ENCODE measurements around the gene TMEM161A. TPM values are rescaled to one million over a fixed set of nuclear protein-coding genes. Genes with fewer than 3 reads are reported as not detected.

TMEM161A gene
- total and polyA plus RNA-seq, 2 of the 13 experiments (the other 11 are each of a cell fraction or from before 2014, with no cell fraction given) = 25.9 to 31.4 TPM

DNA sequence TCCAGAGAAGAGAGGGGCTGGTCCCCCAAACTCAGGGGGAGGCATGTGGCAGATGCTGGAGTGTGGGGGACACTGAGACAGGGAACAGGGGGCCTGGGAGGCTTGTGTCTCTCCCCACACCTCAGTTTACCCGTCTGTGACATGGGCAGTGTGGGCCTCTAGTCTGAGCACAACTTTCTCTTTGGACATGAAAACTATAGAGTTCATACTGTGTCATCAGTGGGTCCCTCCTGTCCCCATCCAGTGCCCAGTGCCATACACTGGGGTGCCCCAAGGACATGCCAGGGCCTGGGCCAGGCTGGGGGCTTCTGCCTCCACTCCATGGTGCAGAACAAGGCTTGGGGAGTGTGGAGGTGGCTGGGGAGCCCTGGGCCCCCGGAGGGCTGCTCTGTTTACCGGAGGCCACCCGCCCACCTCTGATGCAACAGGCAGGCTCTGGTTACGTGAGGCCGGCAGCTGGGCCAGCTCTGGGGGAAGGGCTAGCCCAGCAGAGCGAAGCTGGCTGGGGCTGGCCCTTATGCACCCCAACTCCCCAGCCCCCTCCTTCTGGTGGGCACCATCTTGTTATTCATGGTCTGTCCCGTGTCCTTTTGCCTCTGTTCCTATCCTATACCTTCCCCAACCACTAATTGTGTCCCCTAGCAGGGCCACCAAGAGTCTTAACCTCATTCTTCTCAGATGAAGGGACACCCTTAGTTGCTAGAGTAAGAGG lies 33.7 kb upstream of the TMEM161A start (continued):
- TF ChIP-seq, protein P1, sequence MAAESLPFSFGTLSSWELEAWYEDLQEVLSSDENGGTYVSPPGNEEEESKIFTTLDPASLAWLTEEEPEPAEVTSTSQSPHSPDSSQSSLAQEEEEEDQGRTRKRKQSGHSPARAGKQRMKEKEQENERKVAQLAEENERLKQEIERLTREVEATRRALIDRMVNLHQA (CRISPR knock-in tag; IDR thresholded peaks at IDR 0.05) = no peak
- TF ChIP-seq ZNF282 (IDR thresholded peaks at IDR 0.05; ENCODE audit: partially characterized antibody) (no peak), ZNF180 (CRISPR knock-in tag; IDR thresholded peaks at IDR 0.05; ENCODE audit: borderline replicate concordance, low read depth) (no peak), EP300 (IDR thresholded peaks at IDR 0.05; ENCODE audit: low read depth in 2 of 2, low read length in 2 of 2) (peak; percentile 28 to 80; a peak in 2 of 4 replicates), EP300 (CRISPR knock-in tag; IDR thresholded peaks at IDR 0.05; ENCODE audit: borderline replicate concordance) (peak; percentile 86), ZNF124 (CRISPR knock-in tag; IDR thresholded peaks at IDR 0.05) (no peak), ZFX (CRISPR knock-in tag; IDR thresholded peaks at IDR 0.05; ENCODE audit: low read depth) (peak; percentile 48; the same call in 1 of the 2 replicates), ZNF296 (CRISPR knock-in tag; conservative IDR thresholded peaks at IDR 0.05) (no peak)
- TF ChIP-seq, protein P2, sequence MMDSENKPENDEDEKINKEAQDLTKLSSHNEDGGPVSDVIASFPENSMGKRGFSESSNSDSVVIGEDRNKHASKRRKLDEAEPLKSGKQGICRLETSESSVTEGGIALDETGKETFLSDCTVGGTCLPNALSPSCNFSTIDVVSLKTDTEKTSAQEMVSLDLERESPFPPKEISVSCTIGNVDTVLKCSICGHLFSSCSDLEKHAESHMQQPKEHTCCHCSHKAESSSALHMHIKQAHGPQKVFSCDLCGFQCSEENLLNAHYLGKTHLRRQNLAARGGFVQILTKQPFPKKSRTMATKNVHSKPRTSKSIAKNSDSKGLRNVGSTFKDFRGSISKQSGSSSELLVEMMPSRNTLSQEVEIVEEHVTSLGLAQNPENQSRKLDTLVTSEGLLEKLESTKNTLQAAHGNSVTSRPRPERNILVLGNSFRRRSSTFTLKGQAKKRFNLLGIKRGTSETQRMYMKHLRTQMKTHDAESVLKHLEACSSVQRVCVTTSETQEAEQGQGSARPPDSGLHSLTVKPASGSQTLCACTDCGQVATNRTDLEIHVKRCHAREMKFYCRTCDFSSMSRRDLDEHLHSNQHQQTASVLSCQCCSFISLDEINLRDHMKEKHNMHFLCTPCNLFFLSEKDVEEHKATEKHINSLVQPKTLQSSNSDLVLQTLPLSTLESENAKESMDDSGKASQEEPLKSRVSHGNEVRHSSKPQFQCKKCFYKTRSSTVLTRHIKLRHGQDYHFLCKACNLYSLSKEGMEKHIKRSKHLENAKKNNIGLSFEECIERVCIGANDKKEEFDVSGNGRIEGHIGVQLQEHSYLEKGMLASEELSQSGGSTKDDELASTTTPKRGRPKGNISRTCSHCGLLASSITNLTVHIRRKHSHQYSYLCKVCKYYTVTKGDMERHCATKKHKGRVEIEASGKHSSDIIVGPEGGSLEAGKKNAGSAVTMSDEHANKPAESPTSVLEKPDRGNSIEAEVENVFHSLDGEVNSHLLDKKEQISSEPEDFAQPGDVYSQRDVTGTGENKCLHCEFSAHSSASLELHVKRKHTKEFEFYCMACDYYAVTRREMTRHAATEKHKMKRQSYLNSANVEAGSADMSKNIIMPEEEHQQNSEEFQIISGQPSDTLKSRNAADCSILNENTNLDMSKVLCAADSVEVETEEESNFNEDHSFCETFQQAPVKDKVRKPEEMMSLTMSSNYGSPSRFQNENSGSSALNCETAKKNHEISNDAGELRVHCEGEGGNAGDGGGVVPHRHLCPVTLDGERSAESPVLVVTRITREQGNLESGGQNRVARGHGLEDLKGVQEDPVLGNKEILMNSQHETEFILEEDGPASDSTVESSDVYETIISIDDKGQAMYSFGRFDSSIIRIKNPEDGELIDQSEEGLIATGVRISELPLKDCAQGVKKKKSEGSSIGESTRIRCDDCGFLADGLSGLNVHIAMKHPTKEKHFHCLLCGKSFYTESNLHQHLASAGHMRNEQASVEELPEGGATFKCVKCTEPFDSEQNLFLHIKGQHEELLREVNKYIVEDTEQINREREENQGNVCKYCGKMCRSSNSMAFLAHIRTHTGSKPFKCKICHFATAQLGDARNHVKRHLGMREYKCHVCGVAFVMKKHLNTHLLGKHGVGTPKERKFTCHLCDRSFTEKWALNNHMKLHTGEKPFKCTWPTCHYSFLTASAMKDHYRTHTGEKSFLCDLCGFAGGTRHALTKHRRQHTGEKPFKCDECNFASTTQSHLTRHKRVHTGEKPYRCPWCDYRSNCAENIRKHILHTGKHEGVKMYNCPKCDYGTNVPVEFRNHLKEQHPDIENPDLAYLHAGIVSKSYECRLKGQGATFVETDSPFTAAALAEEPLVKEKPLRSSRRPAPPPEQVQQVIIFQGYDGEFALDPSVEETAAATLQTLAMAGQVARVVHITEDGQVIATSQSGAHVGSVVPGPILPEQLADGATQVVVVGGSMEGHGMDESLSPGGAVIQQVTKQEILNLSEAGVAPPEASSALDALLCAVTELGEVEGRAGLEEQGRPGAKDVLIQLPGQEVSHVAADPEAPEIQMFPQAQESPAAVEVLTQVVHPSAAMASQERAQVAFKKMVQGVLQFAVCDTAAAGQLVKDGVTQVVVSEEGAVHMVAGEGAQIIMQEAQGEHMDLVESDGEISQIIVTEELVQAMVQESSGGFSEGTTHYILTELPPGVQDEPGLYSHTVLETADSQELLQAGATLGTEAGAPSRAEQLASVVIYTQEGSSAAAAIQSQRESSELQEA (CRISPR knock-in tag; IDR thresholded peaks at IDR 0.05; ENCODE audit: not compliant biosample characterization) = no peak
- TF ChIP-seq, protein P3, sequence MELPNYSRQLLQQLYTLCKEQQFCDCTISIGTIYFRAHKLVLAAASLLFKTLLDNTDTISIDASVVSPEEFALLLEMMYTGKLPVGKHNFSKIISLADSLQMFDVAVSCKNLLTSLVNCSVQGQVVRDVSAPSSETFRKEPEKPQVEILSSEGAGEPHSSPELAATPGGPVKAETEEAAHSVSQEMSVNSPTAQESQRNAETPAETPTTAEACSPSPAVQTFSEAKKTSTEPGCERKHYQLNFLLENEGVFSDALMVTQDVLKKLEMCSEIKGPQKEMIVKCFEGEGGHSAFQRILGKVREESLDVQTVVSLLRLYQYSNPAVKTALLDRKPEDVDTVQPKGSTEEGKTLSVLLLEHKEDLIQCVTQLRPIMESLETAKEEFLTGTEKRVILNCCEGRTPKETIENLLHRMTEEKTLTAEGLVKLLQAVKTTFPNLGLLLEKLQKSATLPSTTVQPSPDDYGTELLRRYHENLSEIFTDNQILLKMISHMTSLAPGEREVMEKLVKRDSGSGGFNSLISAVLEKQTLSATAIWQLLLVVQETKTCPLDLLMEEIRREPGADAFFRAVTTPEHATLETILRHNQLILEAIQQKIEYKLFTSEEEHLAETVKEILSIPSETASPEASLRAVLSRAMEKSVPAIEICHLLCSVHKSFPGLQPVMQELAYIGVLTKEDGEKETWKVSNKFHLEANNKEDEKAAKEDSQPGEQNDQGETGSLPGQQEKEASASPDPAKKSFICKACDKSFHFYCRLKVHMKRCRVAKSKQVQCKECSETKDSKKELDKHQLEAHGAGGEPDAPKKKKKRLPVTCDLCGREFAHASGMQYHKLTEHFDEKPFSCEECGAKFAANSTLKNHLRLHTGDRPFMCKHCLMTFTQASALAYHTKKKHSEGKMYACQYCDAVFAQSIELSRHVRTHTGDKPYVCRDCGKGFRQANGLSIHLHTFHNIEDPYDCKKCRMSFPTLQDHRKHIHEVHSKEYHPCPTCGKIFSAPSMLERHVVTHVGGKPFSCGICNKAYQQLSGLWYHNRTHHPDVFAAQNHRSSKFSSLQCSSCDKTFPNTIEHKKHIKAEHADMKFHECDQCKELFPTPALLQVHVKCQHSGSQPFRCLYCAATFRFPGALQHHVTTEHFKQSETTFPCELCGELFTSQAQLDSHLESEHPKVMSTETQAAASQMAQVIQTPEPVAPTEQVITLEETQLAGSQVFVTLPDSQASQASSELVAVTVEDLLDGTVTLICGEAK (IDR thresholded peaks at IDR 0.05) = no peak
- TF ChIP-seq, protein P3 (CRISPR knock-in tag; IDR thresholded peaks at IDR 0.05) = no peak
